Activated T-helper 17 cell treated with anti-CD3 and anti-CD28 coated beads, Interleukin-2, amount 50 U/mL, for 72 hours (primary cell): ENCODE measurements around the gene NEK9. TPM values are rescaled to one million over a fixed set of nuclear protein-coding genes. Genes with fewer than 3 reads are reported as not detected.

Experiments used
- ATAC-seq: fragments of 150-1000 bp; cut with Tn5 transposase; replicated peaks from 2 replicates; pipeline ENCODE4 v1.10.0; 2021; ENCODE audit warnings: mild to moderate bottlenecking, moderate library complexity
- H3K27ac Mint-ChIP-seq: one replicate; pipeline ENCODE4 v1.8.0; 2022; ENCODE audit warnings: mixed read lengths
- H3K27me3 Mint-ChIP-seq: one replicate; pipeline ENCODE4 v1.8.0; 2022; ENCODE audit warnings: mixed read lengths
- H3K36me3 Mint-ChIP-seq: one replicate; pipeline ENCODE4 v1.8.0; 2022; ENCODE audit warnings: low read depth, mild to moderate bottlenecking, mixed read lengths
- H3K4me1 Mint-ChIP-seq: one replicate; pipeline ENCODE4 v1.8.0; 2022; ENCODE audit warnings: mixed read lengths
- H3K4me3 Mint-ChIP-seq: one replicate; pipeline ENCODE4 v1.8.0; 2022; ENCODE audit warnings: mild to moderate bottlenecking, mixed read lengths
- H3K9me3 Mint-ChIP-seq: one replicate; pipeline ENCODE4 v1.8.0; 2022; ENCODE audit warnings: mixed read lengths
- total RNA-seq, 2 donors: library from RNA; stranded (reverse); gene quantifications; one replicate each; pipeline ENCODE4 v1.2.3, GENCODE V29; 2022

NEK9 gene
- total RNA-seq: 10 to 100 TPM; 49.4 to 52.4 TPM

- Mint-ChIP-seq H3K4me3 (peak within 1 kb of the TSS; percentile 96), H3K4me1 (peaks cover 27% of the 10 kb centered on the region), H3K27me3 (no peaks in the 10 kb centered on the region), H3K27ac (peak within 1 kb of the TSS; percentile 97), H3K9me3 (no peaks in the 10 kb centered on the region), H3K36me3 (peaks cover 43% of the 10 kb centered on the region)
- peak; percentile 97 for ATAC-seq
These were observed at the start of gene NEK9 for GRCh38 chr14:75126679-75127473. TSS of gene NEK9 (minus strand) at chr14:75127048. CDS start at chr14:75126921, 127 bp downstream.

- Mint-ChIP-seq H3K9me3 (no peaks in the 10 kb centered on the region), H3K36me3 (peaks cover 46% of the 10 kb centered on the region), H3K4me3 (peak within 1 kb of the TSS; percentile 97), H3K27me3 (no peaks in the 10 kb centered on the region), H3K4me1 (peaks cover 21% of the 10 kb centered on the region), H3K27ac (peak within 1 kb of the TSS; percentile 99)
- peak; percentile 84 for ATAC-seq
These were observed 49.4 kb upstream of the NEK9 start, which contains the start of gene TMED10 for GRCh38 chr14:75176142-75176820. TSS of gene TMED10 (minus strand) at chr14:75176612. CDS start at chr14:75176579, 33 bp downstream.

GRCh38 chr14:75175677-75176141, 48.9 kb upstream of the NEK9 start:
- H3K4me1 Mint-ChIP-seq: peaks cover 26% of the 10 kb centered on the region
- H3K36me3 Mint-ChIP-seq: peaks cover 51% of the 10 kb centered on the region
- ATAC-seq: peak; percentile 10
- peak overlapping the region; percentile 99 for H3K27ac Mint-ChIP-seq
- H3K27me3 Mint-ChIP-seq: no peaks in the 10 kb centered on the region
- peak overlapping the region; percentile 97 for H3K4me3 Mint-ChIP-seq
- no peaks in the 10 kb centered on the region for H3K9me3 Mint-ChIP-seq

GRCh38 chr14:75174066-75174465, 47.2 kb upstream of the NEK9 start:
- Mint-ChIP-seq H3K4me3 (peak overlapping the region; percentile 97), H3K36me3 (peaks cover 52% of the 10 kb centered on the region), H3K27me3 (no peaks in the 10 kb centered on the region), H3K27ac (peak overlapping the region; percentile 99), H3K9me3 (no peaks in the 10 kb centered on the region), H3K4me1 (peaks cover 32% of the 10 kb centered on the region)
- no peak for ATAC-seq

GRCh38 chr14:75170772-75171171, 43.9 kb upstream of the NEK9 start:
- Mint-ChIP-seq H3K4me3 (no peak overlapping the region), H3K36me3 (peaks cover 48% of the 10 kb centered on the region), H3K9me3 (no peaks in the 10 kb centered on the region), H3K4me1 (peaks cover 53% of the 10 kb centered on the region), H3K27ac (no peak overlapping the region), H3K27me3 (no peaks in the 10 kb centered on the region)
- ATAC-seq: no peak

- peaks cover 46% of the 10 kb centered on the region for H3K4me1 Mint-ChIP-seq
- H3K9me3 Mint-ChIP-seq: no peaks in the 10 kb centered on the region
- H3K4me3 Mint-ChIP-seq: no peak overlapping the region
- ATAC-seq: no peak
- peak overlapping the region; percentile 40 for H3K27ac Mint-ChIP-seq
- no peaks in the 10 kb centered on the region for H3K27me3 Mint-ChIP-seq
- peaks cover 29% of the 10 kb centered on the region for H3K36me3 Mint-ChIP-seq
These were observed 41.9 kb upstream of the NEK9 start for GRCh38 chr14:75168586-75169335.

GRCh38 chr14:75167325-75167724, 40.5 kb upstream of the NEK9 start:
- H3K36me3 Mint-ChIP-seq: peaks cover 23% of the 10 kb centered on the region
- peaks cover 50% of the 10 kb centered on the region for H3K4me1 Mint-ChIP-seq
- no peaks in the 10 kb centered on the region for H3K9me3 Mint-ChIP-seq
- H3K27me3 Mint-ChIP-seq: no peaks in the 10 kb centered on the region
- no peak overlapping the region for H3K4me3 Mint-ChIP-seq
- peak overlapping the region; percentile 40 for H3K27ac Mint-ChIP-seq
- no peak for ATAC-seq

GRCh38 chr14:75165586-75166391, 38.9 kb upstream of the NEK9 start:
- H3K27me3 Mint-ChIP-seq: no peaks in the 10 kb centered on the region
- peaks cover 28% of the 10 kb centered on the region for H3K36me3 Mint-ChIP-seq
- no peak overlapping the region for H3K27ac Mint-ChIP-seq
- no peak for ATAC-seq
- peaks cover 43% of the 10 kb centered on the region for H3K4me1 Mint-ChIP-seq
- no peak overlapping the region for H3K4me3 Mint-ChIP-seq
- H3K9me3 Mint-ChIP-seq: no peaks in the 10 kb centered on the region

GRCh38 chr14:75164809-75165208, 38.0 kb upstream of the NEK9 start:
- Mint-ChIP-seq H3K27ac (no peak overlapping the region), H3K4me1 (peaks cover 47% of the 10 kb centered on the region), H3K27me3 (no peaks in the 10 kb centered on the region), H3K9me3 (no peaks in the 10 kb centered on the region), H3K36me3 (peaks cover 32% of the 10 kb centered on the region), H3K4me3 (no peak overlapping the region)
- no peak for ATAC-seq

- Mint-ChIP-seq H3K27me3 (no peaks in the 10 kb centered on the region), H3K27ac (no peak overlapping the region), H3K4me3 (no peak overlapping the region), H3K9me3 (no peaks in the 10 kb centered on the region), H3K36me3 (peaks cover 34% of the 10 kb centered on the region), H3K4me1 (peaks cover 49% of the 10 kb centered on the region)
- ATAC-seq: no peak
These were observed 36.8 kb upstream of the NEK9 start for GRCh38 chr14:75163677-75164076.

- H3K9me3 Mint-ChIP-seq: no peaks in the 10 kb centered on the region
These were observed 35.8 kb upstream of the NEK9 start for GRCh38 chr14:75162631-75163030.

GRCh38 chr14:75158843-75159614, 32.2 kb upstream of the NEK9 start:
- Mint-ChIP-seq H3K4me1 (peaks cover 44% of the 10 kb centered on the region), H3K27ac (peak overlapping the region; percentile 85), H3K27me3 (no peaks in the 10 kb centered on the region), H3K4me3 (peak overlapping the region; percentile 40), H3K9me3 (no peaks in the 10 kb centered on the region), H3K36me3 (peaks cover 43% of the 10 kb centered on the region)
- peak; percentile 82 for ATAC-seq

More at GRCh38 chr14:75162631-75163030, 35.8 kb upstream of the NEK9 start:
- H3K27ac Mint-ChIP-seq: no peak overlapping the region
- peaks cover 29% of the 10 kb centered on the region for H3K36me3 Mint-ChIP-seq
- peak; percentile 23 for ATAC-seq
- H3K4me1 Mint-ChIP-seq: peaks cover 40% of the 10 kb centered on the region
- no peaks in the 10 kb centered on the region for H3K27me3 Mint-ChIP-seq
- no peak overlapping the region for H3K4me3 Mint-ChIP-seq

GRCh38 chr14:75156901-75157300, 30.1 kb upstream of the NEK9 start:
- Mint-ChIP-seq H3K27ac (no peak overlapping the region), H3K9me3 (no peaks in the 10 kb centered on the region), H3K4me3 (peak overlapping the region; percentile 41), H3K27me3 (no peaks in the 10 kb centered on the region), H3K36me3 (peaks cover 38% of the 10 kb centered on the region), H3K4me1 (peaks cover 45% of the 10 kb centered on the region)
- peak; percentile 75 for ATAC-seq
